ENCODE data around the gene GNG12.

Gene GNG12

DNA sequence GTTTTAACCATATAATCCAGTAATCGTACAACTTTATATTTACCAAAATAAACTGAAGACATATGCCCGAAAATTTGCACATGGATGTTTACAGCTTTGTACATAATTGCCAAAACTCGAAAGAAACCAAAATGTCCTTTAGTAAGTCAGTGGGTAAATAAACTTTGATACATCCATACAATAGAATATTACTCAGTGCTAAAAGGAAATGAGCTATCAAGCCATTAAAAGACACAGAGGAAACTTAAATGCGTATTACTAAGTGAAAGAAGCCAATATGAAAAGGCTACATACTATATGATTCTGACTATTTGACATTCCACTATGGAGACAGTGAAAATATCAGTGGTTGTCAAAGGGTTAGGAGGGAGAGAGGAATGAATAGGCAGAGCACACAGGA is 23.4 kb downstream of the GNG12 start:
- FAIRE-seq (no peak), DNase-seq (ENCODE audit: insufficient read length, low spot score) (no peak)
- TF ChIP-seq POU2F2 (IDR thresholded peaks at IDR 0.05; ENCODE audit: low read depth, low read length), result no peak
- no peak for TF ChIP-seq TAF1 (IDR thresholded peaks at IDR 0.05; ENCODE audit: low read depth, low read length)
- TF ChIP-seq SPI1 (IDR thresholded peaks at IDR 0.05; ENCODE audit: low read depth, low read length), result no peak
- TF ChIP-seq POLR2A (IDR thresholded peaks at IDR 0.05; ENCODE audit: low read depth, low read length), result no peak

DNA sequence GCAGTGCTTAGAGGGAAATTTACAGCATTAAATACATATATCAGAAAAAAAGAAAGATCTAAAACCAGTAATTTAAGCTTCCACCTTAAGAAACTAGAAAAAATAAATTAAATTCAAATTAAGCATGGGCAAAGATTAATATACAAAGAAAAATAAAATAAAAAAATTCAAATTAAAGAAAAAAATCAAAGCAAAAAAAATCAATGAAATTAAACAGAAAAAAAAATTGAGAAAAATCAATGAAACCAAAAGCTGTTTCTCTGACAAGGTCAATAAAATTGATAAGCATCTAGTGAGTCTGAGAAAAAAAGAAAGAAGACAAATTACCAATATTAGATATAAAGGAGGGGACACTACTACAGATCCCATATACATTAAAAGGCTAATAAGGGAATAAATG is 26.0 kb downstream of the GNG12 start:
- no peak for FAIRE-seq
- DNase-seq (ENCODE audit: insufficient read length, low spot score), result no peak
- TF ChIP-seq POU2F2 (IDR thresholded peaks at IDR 0.05; ENCODE audit: low read depth, low read length) (no peak), POLR2A (IDR thresholded peaks at IDR 0.05; ENCODE audit: low read depth, low read length) (no peak), SPI1 (IDR thresholded peaks at IDR 0.05; ENCODE audit: low read depth, low read length) (no peak), TAF1 (IDR thresholded peaks at IDR 0.05; ENCODE audit: low read depth, low read length) (no peak), PAX5 (IDR thresholded peaks at IDR 0.05; ENCODE audit: insufficient read depth, low read length, severe bottlenecking) (no peak), POLR2AphosphoS5 (IDR thresholded peaks at IDR 0.05; ENCODE audit: low read depth, low read length) (no peak)

DNA sequence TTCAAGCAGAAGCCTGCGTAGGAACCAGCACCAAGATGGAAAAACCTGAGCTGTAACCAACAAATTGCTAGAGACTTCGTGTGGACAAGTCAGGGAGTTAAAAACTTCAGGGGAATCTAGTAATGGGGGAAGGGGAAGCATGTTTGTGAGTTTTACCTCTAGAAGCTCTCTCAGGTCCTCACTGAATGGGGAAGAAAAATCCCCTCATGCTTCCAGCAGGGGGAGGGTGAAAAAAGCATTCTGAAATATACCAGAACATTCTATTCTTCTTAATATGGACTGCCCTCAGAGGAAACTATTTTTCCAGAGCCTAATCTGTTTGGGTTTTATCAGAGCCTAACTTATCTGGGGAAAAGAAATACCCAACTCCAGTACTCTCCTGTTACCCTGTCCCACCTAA is 28.6 kb downstream of the GNG12 start:
- TF ChIP-seq POLR2AphosphoS5 (IDR thresholded peaks at IDR 0.05; ENCODE audit: low read depth, low read length) (no peak), POU2F2 (IDR thresholded peaks at IDR 0.05; ENCODE audit: low read depth, low read length) (no peak), TAF1 (IDR thresholded peaks at IDR 0.05; ENCODE audit: low read depth, low read length) (no peak), PAX5 (IDR thresholded peaks at IDR 0.05; ENCODE audit: insufficient read depth, low read length, severe bottlenecking) (no peak), SPI1 (IDR thresholded peaks at IDR 0.05; ENCODE audit: low read depth, low read length) (no peak), POLR2A (IDR thresholded peaks at IDR 0.05; ENCODE audit: low read depth, low read length) (no peak)
- DNase-seq (ENCODE audit: insufficient read length, low spot score) (no peak), FAIRE-seq (no peak)

- no peak for DNase-seq (ENCODE audit: insufficient read length, low spot score)
- no peak for TF ChIP-seq POU2F2 (IDR thresholded peaks at IDR 0.05; ENCODE audit: low read depth, low read length)
- no peak for TF ChIP-seq POLR2AphosphoS5 (IDR thresholded peaks at IDR 0.05; ENCODE audit: low read depth, low read length)
- no peak for TF ChIP-seq PAX5 (IDR thresholded peaks at IDR 0.05; ENCODE audit: insufficient read depth, low read length, severe bottlenecking)
- no peak for FAIRE-seq
Observed at GRCh38 chr1:67803380-67804279, 29.6 kb downstream of the GNG12 start.

DNA sequence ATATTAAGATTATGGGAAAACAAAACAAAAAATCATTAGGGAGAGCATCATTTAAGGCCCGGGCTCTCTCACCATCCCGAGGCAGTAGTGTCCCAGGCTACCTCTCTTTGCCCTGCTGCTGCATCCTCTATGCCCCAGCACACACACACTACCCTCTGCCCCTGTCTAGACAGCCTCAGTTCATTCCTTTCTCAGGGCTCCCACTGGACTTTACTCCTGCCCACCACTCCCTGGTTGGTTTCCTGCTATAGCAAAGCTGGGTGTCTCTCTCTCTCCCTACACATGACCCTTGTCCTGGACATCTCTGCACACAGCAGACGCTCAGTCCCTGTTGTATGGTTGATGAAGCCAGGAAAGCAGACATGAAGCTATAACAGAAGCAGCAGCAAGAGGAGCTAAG is 30.7 kb downstream of the GNG12 start:
- no peak for DNase-seq (ENCODE audit: insufficient read length, low spot score)
- no peak for TF ChIP-seq TAF1 (IDR thresholded peaks at IDR 0.05; ENCODE audit: low read depth, low read length)
- no peak for TF ChIP-seq POU2F2 (IDR thresholded peaks at IDR 0.05; ENCODE audit: low read depth, low read length)
- TF ChIP-seq PAX5 (IDR thresholded peaks at IDR 0.05; ENCODE audit: insufficient read depth, low read length, severe bottlenecking), result no peak
- TF ChIP-seq POLR2AphosphoS5 (IDR thresholded peaks at IDR 0.05; ENCODE audit: low read depth, low read length), result no peak
- no peak for TF ChIP-seq POLR2A (IDR thresholded peaks at IDR 0.05; ENCODE audit: low read depth, low read length)
- no peak for TF ChIP-seq SPI1 (IDR thresholded peaks at IDR 0.05; ENCODE audit: low read depth, low read length)
- no peak for FAIRE-seq

- TF ChIP-seq POU2F2 (IDR thresholded peaks at IDR 0.05; ENCODE audit: low read depth, low read length), result no peak
- no peak for TF ChIP-seq SPI1 (IDR thresholded peaks at IDR 0.05; ENCODE audit: low read depth, low read length)
- no peak for TF ChIP-seq PAX5 (IDR thresholded peaks at IDR 0.05; ENCODE audit: insufficient read depth, low read length, severe bottlenecking)
- no peak for TF ChIP-seq TAF1 (IDR thresholded peaks at IDR 0.05; ENCODE audit: low read depth, low read length)
- TF ChIP-seq POLR2AphosphoS5 (IDR thresholded peaks at IDR 0.05; ENCODE audit: low read depth, low read length), result no peak
- TF ChIP-seq POLR2A (IDR thresholded peaks at IDR 0.05; ENCODE audit: low read depth, low read length), result no peak
- no peak for FAIRE-seq
- no peak for DNase-seq (ENCODE audit: insufficient read length, low spot score)
Observed at GRCh38 chr1:67801903-67802302, 31.4 kb downstream of the GNG12 start.

DNA sequence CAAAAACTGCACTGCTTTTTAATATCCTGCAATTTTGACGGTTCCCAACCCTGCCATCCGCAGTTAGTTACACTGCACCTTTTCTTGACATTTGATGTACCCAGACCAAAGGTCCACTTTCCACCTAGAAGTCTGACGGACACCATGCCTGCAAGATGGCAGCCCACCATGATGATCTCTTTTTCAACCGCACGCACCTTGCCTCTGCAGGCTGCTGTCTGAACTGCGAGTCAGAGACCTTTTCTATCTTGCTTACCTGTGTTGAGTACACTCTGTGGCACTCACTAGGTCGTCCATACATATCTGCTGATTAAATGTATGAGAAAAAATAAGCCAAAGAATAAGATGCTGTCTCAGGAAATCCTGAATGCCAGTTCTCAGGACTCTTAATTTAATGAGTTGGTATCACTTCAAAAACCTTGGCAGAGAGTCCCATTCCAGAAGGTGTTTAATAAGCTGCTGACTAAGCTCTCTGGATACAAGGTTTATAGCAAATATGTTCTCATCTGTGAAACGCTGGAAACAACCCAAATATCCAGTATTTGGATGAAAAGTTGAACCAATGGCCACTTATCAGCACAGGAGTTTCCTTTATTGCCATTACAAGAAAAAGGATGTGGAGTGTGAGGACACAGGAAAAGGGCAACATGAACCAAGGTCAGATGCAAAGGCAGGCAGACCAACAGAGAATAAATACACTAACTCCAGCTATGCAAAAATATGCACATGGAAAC is 37.9 kb downstream of the GNG12 start:
- FAIRE-seq, result no peak
- no peak for DNase-seq (ENCODE audit: insufficient read length, low spot score)
- TF ChIP-seq POU2F2 (IDR thresholded peaks at IDR 0.05; ENCODE audit: low read depth, low read length) (no peak), TAF1 (IDR thresholded peaks at IDR 0.05; ENCODE audit: low read depth, low read length) (no peak), PAX5 (IDR thresholded peaks at IDR 0.05; ENCODE audit: insufficient read depth, low read length, severe bottlenecking) (no peak), POLR2A (IDR thresholded peaks at IDR 0.05; ENCODE audit: low read depth, low read length) (no peak), SPI1 (IDR thresholded peaks at IDR 0.05; ENCODE audit: low read depth, low read length) (no peak), POLR2AphosphoS5 (IDR thresholded peaks at IDR 0.05; ENCODE audit: low read depth, low read length) (no peak)

GRCh38 chr1:67793562-67793961 is 39.7 kb downstream of the GNG12 start:
- TF ChIP-seq SPI1 (IDR thresholded peaks at IDR 0.05; ENCODE audit: low read depth, low read length) (no peak), TAF1 (IDR thresholded peaks at IDR 0.05; ENCODE audit: low read depth, low read length) (no peak), POU2F2 (IDR thresholded peaks at IDR 0.05; ENCODE audit: low read depth, low read length) (no peak), POLR2A (IDR thresholded peaks at IDR 0.05; ENCODE audit: low read depth, low read length) (no peak), POLR2AphosphoS5 (IDR thresholded peaks at IDR 0.05; ENCODE audit: low read depth, low read length) (no peak), PAX5 (IDR thresholded peaks at IDR 0.05; ENCODE audit: insufficient read depth, low read length, severe bottlenecking) (no peak)
- no peak for FAIRE-seq
- no peak for DNase-seq (ENCODE audit: insufficient read length, low spot score)

- FAIRE-seq, result no peak
Observed at GRCh38 chr1:67792741-67793458, 40.4 kb downstream of the GNG12 start.

More at GRCh38 chr1:67792741-67793458, 40.4 kb downstream of the GNG12 start:
- TF ChIP-seq POLR2AphosphoS5 (IDR thresholded peaks at IDR 0.05; ENCODE audit: low read depth, low read length), result no peak
- no peak for DNase-seq (ENCODE audit: insufficient read length, low spot score)

Data from GM12891 (cell line).